Right lobe of liver (tissue), 4 donors: ENCODE results near the gene CIAO3.

ENCODE experiments used
- CTCF ChIP-seq, 4 donors: fragments of 200-600 bp in 3 of 4; fragments of 450-650 bp in 1 of 4; IDR thresholded peaks; one replicate each; pipeline versions ENCODE4 v1.5.1 to v1.8.0; 2016 to 2022; ENCODE audit warnings: antibody characterized with exemption in 4 of 4, mild to moderate bottlenecking in 2 of 4
- POLR2A ChIP-seq: fragments of 450-650 bp; IDR thresholded peaks from one replicate; pipeline ENCODE4 v1.6.1; 2017; ENCODE audit warnings: antibody characterized with exemption, mild to moderate bottlenecking
- donor health status: DM: no; HTN: no; CAD: no.
- donor health status: DM: no; HTN: no; CAD: no.
- donor health status: DM: no; HTN: yes; CAD: no.

GRCh38 chr16:693766-694165 lies 47.0 kb downstream of the CIAO3 start:
- no peak for TF ChIP-seq CTCF (IDR thresholded peaks at IDR 0.05)
- TF ChIP-seq POLR2A: no peak
